Measurements from ENCODE around the gene CCL13.
"Not testable (repeated sequence)": the region's sequence is repeated elsewhere in the genome, so short reads cannot be mapped to it uniquely, and the experiment has no call there.

The CCL13 gene

GRCh38 chr17:34356194-34356593 lies at the start of gene CCL13:
Gene CCL13 (plus strand): TSS chr17:34356480. CDS start chr17:34356527, 47 bp downstream.
- DNase-seq (ENCODE audit: low read depth), result no peak

- peak; percentile 4 for DNase-seq (ENCODE audit: low read depth)
Observed at GRCh38 chr17:34307110-34307509, 49.2 kb upstream of the CCL13 start.

GRCh38 chr17:34308371-34308770 lies 47.9 kb upstream of the CCL13 start:
- no peak for DNase-seq (ENCODE audit: low read depth)

GRCh38 chr17:34311291-34311690 lies 45.0 kb upstream of the CCL13 start:
- no peak for DNase-seq (ENCODE audit: low read depth)

- DNase-seq (ENCODE audit: low read depth), result peak; percentile 23
Observed at GRCh38 chr17:34312080-34312479, 44.2 kb upstream of the CCL13 start.

- no peak for DNase-seq (ENCODE audit: low read depth)
Observed at GRCh38 chr17:34313164-34313563, 43.1 kb upstream of the CCL13 start.

- no peak for DNase-seq (ENCODE audit: low read depth)
Observed at GRCh38 chr17:34314279-34314678, 42.0 kb upstream of the CCL13 start.

GRCh38 chr17:34318474-34318873 lies 37.8 kb upstream of the CCL13 start:
- peak; percentile 3 for DNase-seq (ENCODE audit: low read depth)

- DNase-seq (ENCODE audit: low read depth), result no peak
Observed at GRCh38 chr17:34319039-34319483, 37.2 kb upstream of the CCL13 start, which contains the start of gene CCL8. Gene CCL8 (plus strand): TSS chr17:34319435. CDS start chr17:34319502, 67 bp downstream.

GRCh38 chr17:34321964-34322363 lies 34.3 kb upstream of the CCL13 start:
- no peak for DNase-seq (ENCODE audit: low read depth)

- DNase-seq (ENCODE audit: low read depth), result not testable (repeated sequence)
Observed at GRCh38 chr17:34327580-34327979, 28.7 kb upstream of the CCL13 start.

- no peak for DNase-seq (ENCODE audit: low read depth)
Observed at GRCh38 chr17:34337701-34338100, 18.6 kb upstream of the CCL13 start.

- no peak for DNase-seq (ENCODE audit: low read depth)
Observed at GRCh38 chr17:34339138-34339770, 17.0 kb upstream of the CCL13 start.

GRCh38 chr17:34341916-34342315 lies 14.4 kb upstream of the CCL13 start:
- DNase-seq (ENCODE audit: low read depth), result no peak

- no peak for DNase-seq (ENCODE audit: low read depth)
Observed at GRCh38 chr17:34347063-34347462, 9.2 kb upstream of the CCL13 start.

GRCh38 chr17:34349751-34350150 lies 6.5 kb upstream of the CCL13 start:
- no peak for DNase-seq (ENCODE audit: low read depth)

GRCh38 chr17:34351096-34351495 lies 5.2 kb upstream of the CCL13 start:
- no peak for DNase-seq (ENCODE audit: low read depth)

GRCh38 chr17:34352191-34352590 lies 4.1 kb upstream of the CCL13 start:
- no peak for DNase-seq (ENCODE audit: low read depth)

- no peak for DNase-seq (ENCODE audit: low read depth)
Observed at GRCh38 chr17:34354637-34355036, 1.6 kb upstream of the CCL13 start.

- no peak for DNase-seq (ENCODE audit: low read depth)
Observed at GRCh38 chr17:34357398-34357797, 1.1 kb downstream of the CCL13 start.

- no peak for DNase-seq (ENCODE audit: low read depth)
Observed at GRCh38 chr17:34358631-34359030, 2.4 kb downstream of the CCL13 start.

GRCh38 chr17:34360601-34361270 lies 4.5 kb downstream of the CCL13 start:
- DNase-seq (ENCODE audit: low read depth), result no peak

GRCh38 chr17:34361478-34362061 lies 5.3 kb downstream of the CCL13 start:
- peak; percentile 65 for DNase-seq (ENCODE audit: low read depth)
